Measurements from ENCODE around the gene SPATA25. TPM values are rescaled to one million over a fixed set of nuclear protein-coding genes. Genes with fewer than 3 reads are reported as not detected.
A peak's percentile ranks its signal among the peaks of the same experiment; 100 is the strongest.

SPATA25 gene
- total RNA-seq, 1 experiment from 2014 or later = 5.8 TPM

- Mint-ChIP-seq H3K4me3 (ENCODE audit: low read depth, unreplicated experiment) (no peak overlapping the region), H3K36me3 (ENCODE audit: insufficient read depth, unreplicated experiment) (peaks cover under 1% of the 10 kb centered on the region), H3K9me3 (ENCODE audit: low read depth, unreplicated experiment) (no peaks in the 10 kb centered on the region), H3K27ac (ENCODE audit: unreplicated experiment) (no peak overlapping the region), H3K27me3 (ENCODE audit: unreplicated experiment) (no peaks in the 10 kb centered on the region), H3K4me1 (ENCODE audit: low read depth, unreplicated experiment) (no peaks in the 10 kb centered on the region)
- CTCF ChIA-PET = interaction anchor here (1.4 kb wide), 1 partner anchor 17 kb away, joined by 3 read pairs; the partner anchor contains the start of gene ZSWIM1
- TF ChIP-seq, protein P1, sequence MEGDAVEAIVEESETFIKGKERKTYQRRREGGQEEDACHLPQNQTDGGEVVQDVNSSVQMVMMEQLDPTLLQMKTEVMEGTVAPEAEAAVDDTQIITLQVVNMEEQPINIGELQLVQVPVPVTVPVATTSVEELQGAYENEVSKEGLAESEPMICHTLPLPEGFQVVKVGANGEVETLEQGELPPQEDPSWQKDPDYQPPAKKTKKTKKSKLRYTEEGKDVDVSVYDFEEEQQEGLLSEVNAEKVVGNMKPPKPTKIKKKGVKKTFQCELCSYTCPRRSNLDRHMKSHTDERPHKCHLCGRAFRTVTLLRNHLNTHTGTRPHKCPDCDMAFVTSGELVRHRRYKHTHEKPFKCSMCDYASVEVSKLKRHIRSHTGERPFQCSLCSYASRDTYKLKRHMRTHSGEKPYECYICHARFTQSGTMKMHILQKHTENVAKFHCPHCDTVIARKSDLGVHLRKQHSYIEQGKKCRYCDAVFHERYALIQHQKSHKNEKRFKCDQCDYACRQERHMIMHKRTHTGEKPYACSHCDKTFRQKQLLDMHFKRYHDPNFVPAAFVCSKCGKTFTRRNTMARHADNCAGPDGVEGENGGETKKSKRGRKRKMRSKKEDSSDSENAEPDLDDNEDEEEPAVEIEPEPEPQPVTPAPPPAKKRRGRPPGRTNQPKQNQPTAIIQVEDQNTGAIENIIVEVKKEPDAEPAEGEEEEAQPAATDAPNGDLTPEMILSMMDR (IDR thresholded peaks at IDR 0.05; ENCODE audit: unreplicated experiment) = no peak
- TSS peak; percentile 58 for BruUV-seq (replicated peaks)
- intact Hi-C loops (cut with micrococcal nuclease; ENCODE audit: unreplicated experiment) = no loop called here
- DNase-seq = no peak
Observed at GRCh38 chr20:45898285-45898684, 10.9 kb upstream of the SPATA25 start.

DNA sequence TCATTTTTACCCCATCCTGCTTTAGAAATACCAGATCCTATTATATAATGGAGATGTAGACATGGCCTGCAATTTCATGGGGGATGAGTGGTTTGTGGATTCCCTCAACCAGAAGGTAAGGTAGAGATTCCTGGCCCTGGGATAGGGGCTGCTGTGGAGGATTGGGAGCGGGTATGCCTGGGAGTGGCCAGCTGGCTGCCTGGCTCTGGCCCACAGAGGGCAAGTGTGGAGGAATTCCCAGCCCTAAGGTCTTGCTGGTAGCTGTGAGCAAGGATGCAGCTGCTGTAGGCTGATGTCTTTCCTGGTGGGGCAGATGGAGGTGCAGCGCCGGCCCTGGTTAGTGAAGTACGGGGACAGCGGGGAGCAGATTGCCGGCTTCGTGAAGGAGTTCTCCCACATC lies 10.3 kb upstream of the SPATA25 start:
- no peaks in the 10 kb centered on the region for H3K9me3 Mint-ChIP-seq (ENCODE audit: low read depth, unreplicated experiment)
- H3K36me3 Mint-ChIP-seq (ENCODE audit: insufficient read depth, unreplicated experiment) = peaks cover 7% of the 10 kb centered on the region
- H3K4me3 Mint-ChIP-seq (ENCODE audit: low read depth, unreplicated experiment) = no peak overlapping the region

GRCh38 chr20:45897289-45897688 lies 9.9 kb upstream of the SPATA25 start:
- intact Hi-C loops (cut with micrococcal nuclease; ENCODE audit: unreplicated experiment) = no loop called here
- Mint-ChIP-seq H3K4me3 (ENCODE audit: low read depth, unreplicated experiment) (no peak overlapping the region), H3K36me3 (ENCODE audit: insufficient read depth, unreplicated experiment) (peaks cover 11% of the 10 kb centered on the region), H3K4me1 (ENCODE audit: low read depth, unreplicated experiment) (peaks cover 5% of the 10 kb centered on the region), H3K27ac (ENCODE audit: unreplicated experiment) (no peak overlapping the region), H3K9me3 (ENCODE audit: low read depth, unreplicated experiment) (no peaks in the 10 kb centered on the region), H3K27me3 (ENCODE audit: unreplicated experiment) (no peaks in the 10 kb centered on the region)
- TF ChIP-seq, protein P1 (IDR thresholded peaks at IDR 0.05; ENCODE audit: unreplicated experiment) = no peak
- CTCF ChIA-PET = interaction anchor here (1.4 kb wide), 1 partner anchor 16 kb away, joined by 3 read pairs; the partner anchor contains the start of gene ZSWIM1
- no TSS peak for BruUV-seq (replicated peaks)
- no peak for DNase-seq

More for the DNA sequence above, 10.3 kb upstream of the SPATA25 start:
- CTCF ChIA-PET = interaction anchor here (1.4 kb wide), 1 partner anchor 17 kb away, joined by 3 read pairs; the partner anchor contains the start of gene ZSWIM1
- no TSS peak for BruUV-seq (replicated peaks)
- DNase-seq = no peak
- intact Hi-C loops (cut with micrococcal nuclease; ENCODE audit: unreplicated experiment) = no loop called here
- Mint-ChIP-seq H3K27ac (ENCODE audit: unreplicated experiment) (no peak overlapping the region), H3K27me3 (ENCODE audit: unreplicated experiment) (no peaks in the 10 kb centered on the region), H3K4me1 (ENCODE audit: low read depth, unreplicated experiment) (peaks cover 1% of the 10 kb centered on the region)
- TF ChIP-seq, protein P1 (IDR thresholded peaks at IDR 0.05; ENCODE audit: unreplicated experiment) = no peak

- Mint-ChIP-seq H3K4me1 (ENCODE audit: low read depth, unreplicated experiment) (peaks cover 9% of the 10 kb centered on the region), H3K27me3 (ENCODE audit: unreplicated experiment) (no peaks in the 10 kb centered on the region), H3K9me3 (ENCODE audit: low read depth, unreplicated experiment) (no peaks in the 10 kb centered on the region), H3K4me3 (ENCODE audit: low read depth, unreplicated experiment) (no peak overlapping the region), H3K27ac (ENCODE audit: unreplicated experiment) (no peak overlapping the region), H3K36me3 (ENCODE audit: insufficient read depth, unreplicated experiment) (peaks cover 17% of the 10 kb centered on the region)
- TF ChIP-seq, protein P1 (IDR thresholded peaks at IDR 0.05; ENCODE audit: unreplicated experiment) = no peak
- CTCF ChIA-PET = no interaction called here
- intact Hi-C loops (cut with micrococcal nuclease; ENCODE audit: unreplicated experiment) = no loop called here
- DNase-seq = no peak
- BruUV-seq (replicated peaks) = no TSS peak
Observed at GRCh38 chr20:45896641-45897161, 9.3 kb upstream of the SPATA25 start.

Data from Calu3 (cell line).